ENCODE data around the gene TMEM204. TPM values are rescaled to one million over a fixed set of nuclear protein-coding genes. Genes with fewer than 3 reads are reported as not detected.

The TMEM204 gene
- total RNA-seq, 4 donors from 2014 or later, result 4.3 to 32.4 (median 7.9) TPM

- no peak for DNase-seq
- Histone ChIP-seq H3K27me3 (no peaks in the 10 kb centered on the region), H3K36me3 (peaks cover under 1 to 29% (median 10%) of the 10 kb centered on the region in 3 donors), H3K4me3 (peak overlapping the region; percentile 43 to 73 (median 60)), H3K27ac (peak overlapping the region; percentile 81 to 92 (median 88)), H3K4me1 (peaks cover 31 to 78% (median 47%) of the 10 kb centered on the region in 3 donors), H3K9me3 (no peaks in the 10 kb centered on the region)
- intact Hi-C loops (cut with DNase I), result no loop called here
- TF ChIP-seq, protein P1, sequence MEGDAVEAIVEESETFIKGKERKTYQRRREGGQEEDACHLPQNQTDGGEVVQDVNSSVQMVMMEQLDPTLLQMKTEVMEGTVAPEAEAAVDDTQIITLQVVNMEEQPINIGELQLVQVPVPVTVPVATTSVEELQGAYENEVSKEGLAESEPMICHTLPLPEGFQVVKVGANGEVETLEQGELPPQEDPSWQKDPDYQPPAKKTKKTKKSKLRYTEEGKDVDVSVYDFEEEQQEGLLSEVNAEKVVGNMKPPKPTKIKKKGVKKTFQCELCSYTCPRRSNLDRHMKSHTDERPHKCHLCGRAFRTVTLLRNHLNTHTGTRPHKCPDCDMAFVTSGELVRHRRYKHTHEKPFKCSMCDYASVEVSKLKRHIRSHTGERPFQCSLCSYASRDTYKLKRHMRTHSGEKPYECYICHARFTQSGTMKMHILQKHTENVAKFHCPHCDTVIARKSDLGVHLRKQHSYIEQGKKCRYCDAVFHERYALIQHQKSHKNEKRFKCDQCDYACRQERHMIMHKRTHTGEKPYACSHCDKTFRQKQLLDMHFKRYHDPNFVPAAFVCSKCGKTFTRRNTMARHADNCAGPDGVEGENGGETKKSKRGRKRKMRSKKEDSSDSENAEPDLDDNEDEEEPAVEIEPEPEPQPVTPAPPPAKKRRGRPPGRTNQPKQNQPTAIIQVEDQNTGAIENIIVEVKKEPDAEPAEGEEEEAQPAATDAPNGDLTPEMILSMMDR (IDR thresholded peaks at IDR 0.05), result no peak
- TF ChIP-seq POLR2A (IDR thresholded peaks at IDR 0.05), result no peak
- 68 to 82% methylated on average over 9 to 10 of the region's 57 CpGs for WGBS, 2 donors
Observed at GRCh38 chr16:1534021-1535020, 855 bp downstream of the TMEM204 start.

- 73 to 75% methylated on average over 18 to 24 of the region's 39 CpGs for WGBS, 2 donors
- Histone ChIP-seq H3K4me1 (peaks cover 21 to 73% (median 38%) of the 10 kb centered on the region in 3 donors), H3K4me3 (peak overlapping the region; percentile 43 to 73 (median 60)), H3K27ac (peak overlapping the region; percentile 64 to 90 (median 84)), H3K27me3 (no peaks in the 10 kb centered on the region), H3K9me3 (no peaks in the 10 kb centered on the region), H3K36me3 (peaks cover 7 to 41% (median 10%) of the 10 kb centered on the region in 3 donors)
- TF ChIP-seq POLR2A (IDR thresholded peaks at IDR 0.05), result no peak
- TF ChIP-seq, protein P1 (IDR thresholded peaks at IDR 0.05), result no peak
- intact Hi-C loops (cut with DNase I), result no loop called here
- no peak for DNase-seq
Observed at GRCh38 chr16:1535391-1536291, 2.2 kb downstream of the TMEM204 start.

DNA sequence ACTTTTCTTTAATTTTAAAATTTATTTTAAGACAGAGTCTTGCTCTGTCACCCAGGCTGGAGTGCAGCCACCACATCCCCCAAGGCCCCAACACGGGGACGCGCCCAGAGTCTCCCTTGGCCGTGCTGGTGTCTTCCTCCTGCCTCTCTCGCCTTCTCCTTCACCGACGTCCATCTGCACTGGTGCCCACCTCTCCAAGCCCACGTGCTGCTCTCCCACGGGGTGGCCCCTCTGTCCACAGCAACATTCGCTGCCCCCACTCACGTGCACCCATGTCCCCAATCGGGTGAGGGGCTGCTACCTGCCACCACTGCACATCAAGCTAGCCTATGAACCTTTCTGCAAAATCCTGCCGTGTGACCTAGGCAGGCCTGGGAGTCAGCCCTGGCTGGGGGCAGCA, 3.1 kb downstream of the TMEM204 start:
- Histone ChIP-seq H3K4me1 (peaks cover 11 to 73% (median 28%) of the 10 kb centered on the region in 3 donors), H3K36me3 (peaks cover 7 to 51% (median 10%) of the 10 kb centered on the region in 3 donors), H3K27me3 (no peaks in the 10 kb centered on the region), H3K27ac (peak overlapping the region in 3 of 4 donors; percentile 5 to 90 (median 87)), H3K9me3 (no peaks in the 10 kb centered on the region), H3K4me3 (peak overlapping the region in 3 of 4 donors; percentile 54 to 73 (median 65))
- intact Hi-C loops (cut with DNase I), result no loop called here
- 59 to 76% methylated on average over 9 to 11 of the region's 13 CpGs for WGBS, 2 donors
- no peak for DNase-seq
- TF ChIP-seq POLR2A (IDR thresholded peaks at IDR 0.05), result no peak
- TF ChIP-seq, protein P1 (IDR thresholded peaks at IDR 0.05), result no peak

- WGBS, 2 donors, result 85 to 87% methylated on average over 7 to 16 of the region's 27 CpGs
- TF ChIP-seq, protein P1 (IDR thresholded peaks at IDR 0.05), result no peak
- TF ChIP-seq POLR2A (IDR thresholded peaks at IDR 0.05), result no peak
- H3K27ac ChIP-seq, result peak overlapping the region in 3 of 4 donors; percentile 5 to 90 (median 87)
- H3K4me3 ChIP-seq, result peak overlapping the region in 2 of 4 donors; percentile 54 to 73
- intact Hi-C loops (cut with DNase I), result no loop called here
- no peaks in the 10 kb centered on the region for H3K9me3 ChIP-seq
- DNase-seq, result no peak
- no peaks in the 10 kb centered on the region for H3K27me3 ChIP-seq
- peaks cover 7 to 56% (median 10%) of the 10 kb centered on the region in 3 donors for H3K36me3 ChIP-seq
- peaks cover 7 to 73% (median 23%) of the 10 kb centered on the region in 3 donors for H3K4me1 ChIP-seq
Observed at GRCh38 chr16:1537138-1537577, 3.7 kb downstream of the TMEM204 start.

All from esophagus squamous epithelium (tissue), 5 donors.